Activated effector memory CD4-positive, alpha-beta T cell treated with Interleukin-2 at 50 U/mL for 16 hours (primary cell): ENCODE measurements around the gene RRP1B.
A peak's percentile ranks its signal among the peaks of the same experiment; 100 is the strongest.
"Not testable (repeated sequence)": the region's sequence is repeated elsewhere in the genome, so short reads cannot be mapped to it uniquely, and the experiment has no call there.

Experiments
- DNase-seq: peaks from one replicate; pipeline ENCODE4 v3.0.0-alpha.2; 2020

The RRP1B gene

DNA sequence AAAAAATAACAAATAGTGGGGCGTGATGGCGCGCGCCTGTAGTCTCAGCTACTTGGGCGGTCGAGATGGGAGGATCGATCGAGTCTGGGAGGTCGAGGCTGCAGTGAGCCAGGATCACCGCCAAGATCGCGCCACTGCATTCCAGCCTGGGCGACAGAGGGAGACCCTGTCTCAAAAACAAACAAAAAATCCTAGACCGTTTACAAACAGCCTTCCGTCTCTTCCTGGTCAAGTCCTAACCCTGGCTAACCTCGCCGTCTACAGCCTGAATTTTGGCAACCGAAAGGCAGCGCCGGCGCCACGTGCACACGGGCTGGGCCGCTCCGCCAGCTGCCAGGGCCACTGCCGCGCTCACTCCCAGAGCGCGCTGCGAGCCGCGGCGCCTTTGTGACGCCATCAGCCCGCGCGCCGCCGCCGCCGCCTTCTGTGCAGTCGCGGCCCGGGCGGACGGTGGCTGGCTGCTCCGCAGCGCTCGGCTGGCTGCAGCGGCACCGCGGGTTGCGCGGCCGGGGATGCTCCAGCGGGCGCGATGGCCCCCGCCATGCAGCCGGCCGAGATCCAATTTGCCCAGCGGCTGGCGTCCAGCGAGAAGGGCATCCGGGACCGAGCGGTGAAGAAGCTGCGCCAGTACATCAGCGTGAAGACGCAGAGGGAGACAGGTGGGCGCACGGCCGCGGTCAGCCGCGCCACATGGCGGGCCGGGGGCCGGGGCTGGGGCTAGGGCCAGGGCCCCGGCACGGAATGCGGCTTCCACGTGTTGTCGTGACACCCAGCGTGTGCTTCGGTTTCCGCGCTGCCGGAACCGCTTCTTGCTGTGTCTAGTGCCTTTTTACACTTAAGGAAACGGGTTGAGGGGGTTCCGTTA lies at the start of gene RRP1B, which contains the start of gene HSF2BP:
TSS of gene RRP1B (plus strand) at position 425 of the 865 bp plus-strand sequence. CDS start at position 530, 105 bp downstream.
TSS of gene HSF2BP (minus strand) at position 353 of the 865 bp plus-strand sequence. CDS start 1,392 bp downstream, outside the sequence.
- peak; percentile 71 for DNase-seq

DNA sequence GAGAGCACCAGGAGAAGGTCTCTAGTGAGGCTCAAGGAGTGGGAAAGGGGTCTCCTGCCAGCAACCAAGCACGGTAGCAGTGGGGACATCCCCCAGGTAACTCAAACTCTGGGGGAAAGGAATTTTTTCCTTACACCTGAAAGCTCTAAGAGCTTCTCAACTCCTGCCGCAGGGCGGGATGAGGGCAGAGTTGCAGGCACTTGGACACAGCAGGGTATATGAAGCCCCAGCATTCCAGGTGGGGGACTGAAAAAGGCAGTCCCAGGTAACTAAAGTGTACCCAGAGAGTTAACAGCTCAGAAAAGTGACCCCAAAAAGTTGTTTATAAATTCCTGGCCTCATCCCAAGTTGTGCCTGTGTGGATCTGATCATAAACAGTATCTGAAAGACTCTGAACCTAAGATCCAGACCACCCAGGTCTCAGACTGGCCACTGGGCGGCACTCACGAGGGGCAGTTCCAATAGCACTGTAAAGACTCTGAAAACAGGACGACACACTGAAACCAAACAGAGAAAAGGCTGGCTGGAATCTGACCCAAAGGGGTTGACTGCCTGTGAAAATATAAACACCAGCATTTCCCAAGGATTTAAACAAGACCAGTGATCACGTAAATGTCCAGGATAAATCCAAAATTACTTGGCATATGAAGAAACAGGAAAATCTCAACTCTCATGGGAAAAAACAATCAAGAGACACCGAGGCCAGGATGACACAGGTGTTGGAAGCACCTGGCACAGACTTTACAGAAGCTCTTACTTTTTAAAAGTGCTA lies 47.6 kb upstream of the RRP1B start:
- no peak for DNase-seq

DNA sequence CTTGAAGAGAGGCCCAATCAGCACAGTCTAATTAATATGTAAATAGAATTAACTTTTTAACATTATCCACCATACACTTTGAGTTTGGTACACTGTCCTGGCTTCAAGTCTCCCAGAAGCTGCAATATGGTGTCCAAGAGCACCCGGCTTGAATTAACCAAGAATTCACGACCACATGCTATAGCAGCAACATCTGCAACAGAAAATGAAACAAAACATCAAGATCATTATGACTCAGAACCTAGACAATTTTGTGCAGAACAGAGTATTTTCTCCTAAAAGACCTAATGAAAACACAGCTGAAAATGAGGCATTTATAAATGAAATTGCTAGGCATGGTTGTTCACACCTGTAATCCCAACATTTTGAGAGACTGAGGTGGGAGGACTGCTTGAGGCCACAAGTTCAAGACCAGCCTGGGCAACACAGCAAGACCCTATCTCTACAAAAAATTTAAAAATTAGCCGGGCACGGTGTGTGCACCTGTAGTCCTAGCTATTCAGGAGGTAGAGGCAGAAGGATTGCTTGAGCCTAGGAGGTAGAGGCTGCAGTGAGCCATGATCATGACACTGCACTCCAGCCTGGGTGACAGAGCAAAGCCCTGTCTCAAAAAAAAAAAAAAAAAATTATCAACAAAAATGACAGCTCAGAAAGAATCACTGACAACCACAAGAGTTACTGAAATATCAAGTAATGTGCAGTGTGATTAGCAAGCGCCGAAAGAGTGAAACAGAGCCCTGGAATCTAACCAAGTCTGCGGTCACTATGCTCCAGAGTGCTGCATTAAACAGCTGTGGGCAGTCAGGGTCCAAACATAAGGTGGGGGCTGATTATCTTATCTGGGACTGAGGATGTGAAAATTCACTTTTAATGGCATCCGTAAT lies 45.4 kb upstream of the RRP1B start:
- no peak for DNase-seq

DNA sequence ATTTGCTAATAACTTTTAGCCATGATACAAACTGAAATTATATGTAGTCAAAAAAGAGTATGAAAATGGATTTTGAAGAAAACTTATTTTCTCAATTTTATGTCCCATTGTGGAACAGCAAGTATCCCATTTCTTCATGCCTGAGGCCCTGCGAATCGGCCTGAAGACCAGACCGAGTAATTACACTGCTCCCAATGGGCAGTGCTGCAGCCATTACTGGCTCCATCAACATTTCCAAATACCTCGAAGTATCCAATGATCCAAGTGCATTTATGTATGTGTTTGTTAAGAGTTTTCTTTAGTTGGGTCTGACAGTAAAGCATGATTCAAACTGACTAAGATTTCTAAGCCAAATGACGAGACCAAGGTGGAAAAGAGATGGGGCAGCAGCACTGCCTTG lies 44.5 kb upstream of the RRP1B start:
- DNase-seq: no peak

DNA sequence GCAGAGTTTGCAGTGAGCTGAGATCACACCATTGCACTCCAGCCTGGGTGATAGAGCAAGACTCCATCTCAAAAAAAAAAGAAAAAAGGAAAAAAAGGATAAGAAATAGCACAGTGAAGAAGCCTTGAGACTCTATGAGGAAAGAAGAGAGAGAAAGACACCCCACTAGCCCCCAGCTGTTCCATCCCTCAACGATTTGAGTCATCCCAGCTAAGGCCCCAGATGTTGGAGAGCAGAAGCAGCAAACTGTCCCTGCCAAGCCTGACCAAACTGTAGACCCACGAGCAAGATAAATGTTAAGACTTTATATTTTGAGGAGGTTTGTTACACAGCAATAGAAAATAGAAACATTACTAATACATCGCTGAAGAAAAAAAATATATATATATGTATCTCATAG lies 42.5 kb upstream of the RRP1B start:
- not testable (repeated sequence) for DNase-seq

DNA sequence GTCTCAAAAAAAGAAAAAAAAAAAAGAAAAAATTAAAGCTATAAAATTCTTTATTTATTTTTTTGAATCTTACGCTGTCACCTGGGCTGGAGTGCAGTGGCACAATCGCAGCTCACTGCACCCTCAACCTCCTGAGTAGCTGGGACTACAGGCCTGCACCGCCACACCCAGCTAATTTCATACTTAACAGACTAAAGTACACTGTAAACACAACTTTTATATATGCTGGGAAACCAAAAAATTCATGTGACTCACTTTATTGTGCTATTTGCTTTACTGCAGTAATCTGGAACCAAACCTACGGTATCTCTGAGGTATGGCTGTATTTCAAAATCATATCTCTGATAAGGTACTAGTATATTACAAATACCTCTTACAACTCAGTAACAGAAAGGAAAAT lies 40.4 kb upstream of the RRP1B start:
- DNase-seq: no peak

- DNase-seq: no peak
These were observed 40.0 kb upstream of the RRP1B start for GRCh38 chr21:43619344-43619743.

DNA sequence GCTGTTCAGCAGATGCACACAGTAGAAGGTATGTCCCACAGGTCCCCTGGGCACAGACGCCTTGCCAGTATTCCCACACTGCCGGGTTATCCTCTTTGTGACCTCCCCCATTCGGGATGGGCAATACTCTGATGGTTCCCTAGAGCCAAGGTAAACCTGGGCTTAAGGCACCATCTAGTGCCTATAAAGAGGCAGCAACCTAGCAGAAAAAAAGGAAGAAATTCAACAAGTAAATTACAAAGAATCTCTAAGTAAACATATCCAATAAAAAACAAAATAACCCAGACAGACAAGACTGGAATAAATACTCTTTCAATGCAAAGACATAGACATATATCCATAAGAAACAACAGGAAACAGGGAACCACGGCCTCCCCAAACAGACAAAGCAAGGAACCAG lies 39.5 kb upstream of the RRP1B start:
- DNase-seq: no peak

DNA sequence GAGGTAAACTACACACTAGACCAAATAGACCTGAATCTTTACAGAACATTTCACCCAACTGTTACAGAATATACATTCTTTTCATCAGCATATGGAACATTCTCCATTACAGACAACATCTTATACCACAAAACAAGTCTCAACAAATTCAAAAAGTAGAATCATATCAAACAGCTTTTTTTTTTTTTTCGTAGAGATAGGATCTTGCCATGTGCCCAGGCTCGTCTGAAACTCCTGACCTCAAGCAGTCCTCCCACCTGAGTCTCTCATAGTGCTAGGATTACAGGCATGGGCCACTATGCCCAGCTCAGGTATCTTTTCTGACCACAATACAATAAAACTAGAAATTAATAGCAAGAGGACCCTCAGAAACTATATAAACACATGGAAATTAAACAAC lies 36.6 kb upstream of the RRP1B start:
- no peak for DNase-seq

DNA sequence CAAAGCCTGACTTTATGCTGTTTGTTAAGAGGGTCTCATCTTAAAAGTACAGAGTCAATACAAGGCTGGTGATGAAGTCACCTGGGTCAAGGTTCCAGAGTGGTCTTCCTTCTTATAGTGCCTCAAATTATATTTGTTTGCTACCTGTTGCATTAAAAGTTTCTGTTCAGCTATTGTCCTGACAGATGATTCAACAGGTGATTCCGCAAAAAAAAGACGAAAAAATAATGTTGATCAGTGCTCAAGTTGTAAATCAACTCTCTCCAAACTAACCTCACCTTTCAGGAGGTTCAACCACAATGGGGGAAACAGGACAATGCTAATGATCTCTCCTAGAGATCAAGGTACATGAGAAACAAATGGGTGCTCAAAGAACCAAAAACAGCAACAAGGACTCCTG lies 35.8 kb upstream of the RRP1B start:
- no peak for DNase-seq

GRCh38 chr21:43624339-43624738 lies 35.0 kb upstream of the RRP1B start:
- no peak for DNase-seq

GRCh38 chr21:43626390-43626789 lies 33.0 kb upstream of the RRP1B start:
- DNase-seq: no peak

DNA sequence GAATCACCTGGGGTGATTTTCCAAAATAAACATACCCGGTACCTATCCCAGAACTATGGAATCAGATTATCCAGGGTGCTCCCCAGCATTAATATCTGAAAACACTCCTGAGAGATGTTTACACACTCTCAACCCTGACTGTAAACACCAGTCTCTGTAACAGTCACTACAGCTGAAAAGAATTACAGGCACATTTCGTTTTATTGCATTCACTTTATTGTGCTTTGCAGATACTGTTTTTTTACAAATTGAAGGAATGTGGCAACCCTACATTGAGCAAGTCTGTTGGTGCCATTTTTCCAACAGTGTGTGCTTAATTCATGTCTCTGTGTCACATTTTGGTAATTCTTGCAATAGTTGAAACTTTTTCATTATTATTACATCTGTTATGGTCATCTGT lies 31.8 kb upstream of the RRP1B start:
- no peak for DNase-seq

GRCh38 chr21:43631411-43632107 lies 27.8 kb upstream of the RRP1B start:
- no peak for DNase-seq

- no peak for DNase-seq
These were observed 26.9 kb upstream of the RRP1B start for GRCh38 chr21:43632373-43632905.

DNA sequence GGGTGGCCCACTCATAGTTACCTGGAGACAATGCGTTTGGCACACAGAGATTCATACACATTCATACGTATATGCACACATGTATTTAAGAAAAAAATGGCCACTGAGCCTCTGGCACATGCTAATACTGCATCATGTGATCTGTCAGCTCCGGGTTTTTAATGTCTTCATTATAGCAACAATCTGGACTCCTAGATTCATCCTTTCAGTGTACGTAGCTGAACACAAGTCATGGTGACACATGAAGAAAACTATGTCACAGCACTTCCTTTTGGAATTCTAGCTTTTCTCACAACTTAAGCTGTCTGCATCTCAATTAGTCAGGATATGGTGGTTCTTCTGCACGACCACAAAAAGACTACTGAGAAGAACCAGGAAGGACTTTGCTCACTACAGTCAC lies 24.7 kb upstream of the RRP1B start:
- no peak for DNase-seq

GRCh38 chr21:43635436-43635835 lies 23.9 kb upstream of the RRP1B start:
- DNase-seq: no peak

- DNase-seq: no peak
These were observed 21.7 kb upstream of the RRP1B start for GRCh38 chr21:43637530-43638158.

- DNase-seq: no peak
These were observed 19.6 kb upstream of the RRP1B start for GRCh38 chr21:43639470-43640353.

GRCh38 chr21:43640400-43640799 lies 19.0 kb upstream of the RRP1B start:
- DNase-seq: no peak
